MCF 10A (cell line): ENCODE results near the gene ZNF385D. TPM values are rescaled to one million over a fixed set of nuclear protein-coding genes. Genes with fewer than 3 reads are reported as not detected.
A peak's percentile ranks its signal among the peaks of the same experiment; 100 is the strongest.

Source experiments
- BruUV-seq: library from RNA; stranded (reverse); fragments of 400-500 nt; replicated peaks from 2 replicates; lab custom pipeline; 2021; lab: Mats Ljungman, UMichigan
- CTCF ChIA-PET: fragments of 300-600 bp; sonication (Branson Sonifier 250); formaldehyde crosslinking; extraction: SDS; loops from one replicate; lab custom pipeline; 2021; ENCODE audit warnings: antibody characterized with exemption, inconsistent platforms; lab: Yijun Ruan, JAX
- POLR2A ChIA-PET: fragments of 300-600, 350-650 bp; sonication (Branson Sonifier 250); formaldehyde crosslinking; extraction: SDS; loops from one replicate; lab custom pipeline; 2020; ENCODE audit warnings: antibody characterized with exemption, inconsistent platforms; lab: Yijun Ruan, JAX
- DNase-seq: peaks from one replicate; pipeline ENCODE4 v3.0.0-alpha.2; 2018; ENCODE audit not compliant: unreplicated experiment
- H3K27ac Mint-ChIP-seq: one replicate; pipeline ENCODE4 v1.8.0; 2022; ENCODE audit warnings: mild to moderate bottlenecking, low read depth, mixed read lengths; ENCODE audit not compliant: unreplicated experiment
- H3K27me3 Mint-ChIP-seq: one replicate; pipeline ENCODE4 v1.8.0; 2022; ENCODE audit warnings: mixed read lengths; ENCODE audit not compliant: insufficient read depth, unreplicated experiment
- H3K36me3 Mint-ChIP-seq: one replicate; pipeline ENCODE4 v1.8.0; 2022; ENCODE audit warnings: mild to moderate bottlenecking, moderate library complexity, mixed read lengths; ENCODE audit not compliant: insufficient read depth, unreplicated experiment
- H3K4me1 Mint-ChIP-seq: one replicate; pipeline ENCODE4 v1.8.0; 2022; ENCODE audit warnings: mixed read lengths; ENCODE audit not compliant: insufficient read depth, unreplicated experiment
- H3K4me3 Mint-ChIP-seq: one replicate; pipeline ENCODE4 v1.8.0; 2022; ENCODE audit warnings: mild to moderate bottlenecking, moderate library complexity, mixed read lengths; ENCODE audit not compliant: unreplicated experiment
- H3K9me3 Mint-ChIP-seq: one replicate; pipeline ENCODE4 v1.8.0; 2022; ENCODE audit warnings: mixed read lengths; ENCODE audit not compliant: unreplicated experiment
- intact Hi-C: fragments of 100-400 bp; cut with micrococcal nuclease; formaldehyde crosslinking; loops from 2 replicates; pipeline ENCODE4 v1.14.1; 2022
- total RNA-seq: library from RNA; stranded (reverse); gene quantifications from 2 replicates; pipeline ENCODE4 v1.2.3, GENCODE V29; 2022
- TF ChIP-seq, protein P1 (sequence below): fragments of 200-600 bp; IDR thresholded peaks from one replicate; pipeline ENCODE4 v1.8.0; 2022; ENCODE audit warnings: antibody characterized with exemption, mild to moderate bottlenecking; ENCODE audit not compliant: unreplicated experiment

Gene ZNF385D
- total RNA-seq, 1 experiment from 2014 or later, result 1.5 TPM

DNA sequence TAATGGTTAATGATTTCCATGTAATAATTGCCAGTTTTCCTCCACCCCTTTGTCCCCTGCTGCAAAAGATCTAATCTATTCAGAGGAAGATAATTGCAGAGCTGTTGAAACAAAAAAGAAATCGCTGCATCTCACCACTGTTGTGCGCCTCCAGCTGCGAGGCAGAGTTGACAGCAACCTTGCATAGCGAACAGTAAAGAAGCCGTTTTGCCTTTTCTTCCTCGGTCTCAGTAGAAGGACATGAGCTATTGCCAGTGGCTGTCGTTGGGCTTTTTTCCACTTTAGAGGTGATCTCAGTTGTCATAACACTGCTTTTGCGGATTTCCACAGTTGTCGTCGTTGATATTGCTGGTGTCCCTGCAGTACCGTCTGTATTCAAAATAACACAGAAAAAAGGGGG lies 314.2 kb downstream of the ZNF385D start:
- no peak overlapping the region for H3K27ac Mint-ChIP-seq
- H3K36me3 Mint-ChIP-seq, result no peaks in the 10 kb centered on the region
- TF ChIP-seq, protein P1, sequence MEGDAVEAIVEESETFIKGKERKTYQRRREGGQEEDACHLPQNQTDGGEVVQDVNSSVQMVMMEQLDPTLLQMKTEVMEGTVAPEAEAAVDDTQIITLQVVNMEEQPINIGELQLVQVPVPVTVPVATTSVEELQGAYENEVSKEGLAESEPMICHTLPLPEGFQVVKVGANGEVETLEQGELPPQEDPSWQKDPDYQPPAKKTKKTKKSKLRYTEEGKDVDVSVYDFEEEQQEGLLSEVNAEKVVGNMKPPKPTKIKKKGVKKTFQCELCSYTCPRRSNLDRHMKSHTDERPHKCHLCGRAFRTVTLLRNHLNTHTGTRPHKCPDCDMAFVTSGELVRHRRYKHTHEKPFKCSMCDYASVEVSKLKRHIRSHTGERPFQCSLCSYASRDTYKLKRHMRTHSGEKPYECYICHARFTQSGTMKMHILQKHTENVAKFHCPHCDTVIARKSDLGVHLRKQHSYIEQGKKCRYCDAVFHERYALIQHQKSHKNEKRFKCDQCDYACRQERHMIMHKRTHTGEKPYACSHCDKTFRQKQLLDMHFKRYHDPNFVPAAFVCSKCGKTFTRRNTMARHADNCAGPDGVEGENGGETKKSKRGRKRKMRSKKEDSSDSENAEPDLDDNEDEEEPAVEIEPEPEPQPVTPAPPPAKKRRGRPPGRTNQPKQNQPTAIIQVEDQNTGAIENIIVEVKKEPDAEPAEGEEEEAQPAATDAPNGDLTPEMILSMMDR, result no peak
- H3K27me3 Mint-ChIP-seq, result no peaks in the 10 kb centered on the region
- intact Hi-C loops, result no loop called here
- peaks cover 14% of the 10 kb centered on the region for H3K4me1 Mint-ChIP-seq
- H3K4me3 Mint-ChIP-seq, result no peak overlapping the region
- DNase-seq, result no peak
- CTCF ChIA-PET, result interaction anchor here (0.6 to 1.3 kb wide), 6 partner anchors 47 to 1205 kb away, joined by 3 to 6 read pairs (median 3); no protein-coding TSS in a partner anchor
- no TSS peak for BruUV-seq
- POLR2A ChIA-PET, result interaction anchor here (0.7 to 1.0 kb wide), 2 partner anchors 42 to 55 kb away, joined by 3 read pairs; no protein-coding TSS in a partner anchor
- no peaks in the 10 kb centered on the region for H3K9me3 Mint-ChIP-seq

DNA sequence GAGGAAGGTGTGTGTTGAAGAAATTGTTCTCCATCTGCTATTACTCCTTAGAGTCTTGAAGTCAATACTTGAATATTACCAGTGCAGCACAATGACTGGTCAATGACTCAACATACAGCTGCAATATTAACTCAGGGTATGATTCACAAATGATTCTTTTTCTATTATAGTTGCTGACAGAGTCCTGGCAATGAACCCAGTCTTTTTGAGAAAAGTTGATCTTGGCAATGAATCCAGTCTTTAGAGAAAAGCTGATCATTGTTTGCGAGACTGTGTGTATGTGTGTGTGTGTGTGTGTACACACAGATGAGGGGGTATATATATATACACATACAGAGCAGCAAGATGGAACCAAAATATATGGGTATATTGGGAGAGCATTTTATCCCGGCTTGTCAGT lies 315.1 kb downstream of the ZNF385D start:
- peak; percentile 96 for DNase-seq
- TF ChIP-seq, protein P1, result no peak
- no peak overlapping the region for H3K27ac Mint-ChIP-seq
- no TSS peak for BruUV-seq
- no peaks in the 10 kb centered on the region for H3K36me3 Mint-ChIP-seq
- intact Hi-C loops, result no loop called here
- H3K4me3 Mint-ChIP-seq, result no peak overlapping the region
- no peaks in the 10 kb centered on the region for H3K9me3 Mint-ChIP-seq
- ChIA-PET CTCF (interaction anchor here (0.6 to 1.3 kb wide), 5 partner anchors 48 to 459 kb away, joined by 3 read pairs; no protein-coding TSS in a partner anchor), POLR2A (interaction anchor here (0.7 to 1.0 kb wide), 2 partner anchors 39 to 56 kb away, joined by 3 read pairs; no protein-coding TSS in a partner anchor)
- H3K4me1 Mint-ChIP-seq, result peaks cover 14% of the 10 kb centered on the region
- no peaks in the 10 kb centered on the region for H3K27me3 Mint-ChIP-seq

DNA sequence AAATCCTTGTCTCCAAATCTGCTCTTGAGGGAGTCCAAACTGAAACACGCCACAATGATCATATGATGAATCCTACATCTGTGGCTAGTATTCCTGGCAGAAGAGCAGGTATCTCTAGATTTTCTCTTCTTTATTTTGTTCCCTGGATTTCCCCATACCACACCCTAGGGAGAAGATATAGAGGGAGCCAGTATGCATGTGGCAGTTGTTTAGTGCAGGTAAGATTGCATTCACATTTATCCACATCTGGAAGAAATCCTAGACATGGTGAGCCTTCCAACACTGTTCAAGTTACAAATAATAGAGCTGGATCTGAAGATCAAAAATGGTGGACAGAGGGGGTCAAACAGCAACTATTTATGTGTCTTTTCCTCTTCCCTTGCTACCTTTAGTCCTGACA lies 316.7 kb downstream of the ZNF385D start:
- TF ChIP-seq, protein P1, result no peak
- ChIA-PET CTCF (interaction anchor here (0.7 kb wide), 1 partner anchor 1094 kb away, joined by 4 read pairs; no protein-coding TSS in a partner anchor), POLR2A (interaction anchor here (0.6 to 1.0 kb wide), 2 partner anchors 135 to 309 kb away, joined by 3 to 5 read pairs; no protein-coding TSS in a partner anchor)
- Mint-ChIP-seq H3K27me3 (no peaks in the 10 kb centered on the region), H3K9me3 (no peaks in the 10 kb centered on the region), H3K4me3 (no peak overlapping the region), H3K36me3 (no peaks in the 10 kb centered on the region), H3K4me1 (peaks cover 14% of the 10 kb centered on the region), H3K27ac (no peak overlapping the region)
- BruUV-seq, result no TSS peak
- intact Hi-C loops, result no loop called here
- no peak for DNase-seq

DNA sequence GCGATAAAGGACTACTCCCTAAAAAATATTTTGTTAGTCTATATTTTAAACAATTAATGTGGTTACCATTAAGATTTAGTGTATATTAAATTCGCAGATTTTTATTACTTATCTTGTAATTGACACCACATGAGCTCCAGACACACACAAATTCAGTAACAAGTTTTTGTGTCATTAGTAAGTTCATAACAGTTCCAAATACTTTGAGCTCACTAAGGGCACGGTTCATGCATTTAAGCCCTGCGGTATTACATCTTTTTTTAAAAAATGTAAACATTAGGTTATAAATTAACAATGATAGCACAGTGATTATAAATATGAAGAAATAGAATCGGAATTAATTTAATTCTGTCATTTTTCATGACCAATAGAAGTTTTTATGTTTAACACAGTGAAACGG lies 317.3 kb downstream of the ZNF385D start:
- no peaks in the 10 kb centered on the region for H3K36me3 Mint-ChIP-seq
- DNase-seq, result no peak
- ChIA-PET CTCF (no interaction called here), POLR2A (no interaction called here)
- peaks cover 14% of the 10 kb centered on the region for H3K4me1 Mint-ChIP-seq
- H3K27me3 Mint-ChIP-seq, result no peaks in the 10 kb centered on the region
- no TSS peak for BruUV-seq
- H3K9me3 Mint-ChIP-seq, result no peaks in the 10 kb centered on the region
- no peak overlapping the region for H3K4me3 Mint-ChIP-seq
- no peak overlapping the region for H3K27ac Mint-ChIP-seq
- TF ChIP-seq, protein P1, result no peak
- intact Hi-C loops, result no loop called here
